HepG2 (cell line): ENCODE results near the gene FSIP1. TPM values are rescaled to one million over a fixed set of nuclear protein-coding genes. Genes with fewer than 3 reads are reported as not detected.

Experiments
- AFF4 ChIP-seq: sonication (generic); formaldehyde crosslinking; IDR thresholded peaks from 2 replicates; pipeline ENCODE4 v1.4.0; 2020; ENCODE audit warnings: missing genetic modification reagents
- FOXP1 ChIP-seq, 2 experiments: fragments of 450-650 bp in 1 of 2; IDR thresholded peaks; 2 replicates each; pipeline ENCODE4 v1.6.1; 2017 to 2018; ENCODE audit warnings: antibody characterized with exemption in 1 of 2
- KDM5A ChIP-seq: fragments of 200-600 bp; sonication (generic); IDR thresholded peaks from 2 replicates; pipeline ENCODE4 v1.7.0; 2018; ENCODE audit warnings: antibody characterized with exemption, mild to moderate bottlenecking, low read length, borderline replicate concordance
- MEF2D ChIP-seq: sonication (generic); formaldehyde crosslinking; IDR thresholded peaks from 2 replicates; pipeline ENCODE4 v1.5.1; 2020; ENCODE audit warnings: mild to moderate bottlenecking, missing genetic modification reagents
- REXO4 ChIP-seq: sonication (generic); formaldehyde crosslinking; IDR thresholded peaks from 2 replicates; pipeline ENCODE4 v1.8.0; 2022; ENCODE audit warnings: missing genetic modification reagents, mild to moderate bottlenecking, borderline replicate concordance
- SP1 ChIP-seq, 2 experiments: fragments of 450-650 bp in 1 of 2; sonication (generic) in 1 of 2; formaldehyde crosslinking in 1 of 2; IDR thresholded peaks; 2 replicates each; pipeline versions ENCODE4 v1.4.0 to v1.6.1; 2016 to 2020; ENCODE audit warnings: missing genetic modification reagents in 1 of 2
- TEAD2 ChIP-seq: sonication (generic); formaldehyde crosslinking; IDR thresholded peaks from 2 replicates; pipeline ENCODE4 v1.9.0; 2021; ENCODE audit warnings: missing genetic modification reagents
- ZFP62 ChIP-seq: sonication (generic); formaldehyde crosslinking; IDR thresholded peaks from 2 replicates; pipeline ENCODE4 v1.4.0; 2020; ENCODE audit warnings: missing genetic modification reagents
- ZZZ3 ChIP-seq: sonication (generic); formaldehyde crosslinking; IDR thresholded peaks from 2 replicates; pipeline ENCODE4 v1.4.0; 2020; ENCODE audit warnings: missing genetic modification reagents, mild to moderate bottlenecking, borderline replicate concordance
- polyA plus RNA-seq, 8 experiments: library from polyadenylated mRNA; depleted of rRNA in 3 of 8; stranded (reverse) in 7 of 8; unstranded in 1 of 8; fragments of >200 nt; fragmentation: Illumina TruSeq in 4 of 8; extraction: Trizol in 4 of 8; gene quantifications; 2 replicates each; pipeline versions ENCODE4 v1.2.1 to v1.2.3, GENCODE V29; 2011 to 2016; ENCODE audit warnings: low read depth in 4 of 8, missing spikeins in 1 of 8, mixed read lengths in 1 of 8; ENCODE audit not compliant: insufficient read depth in 1 of 8
- total RNA-seq, 5 experiments: library from RNA; depleted of rRNA; stranded (reverse); fragments of >200 nt; fragmentation: Illumina TruSeq; extraction: Trizol; gene quantifications; 2 replicates each; pipeline ENCODE4 v1.2.3, GENCODE V29; 2016; ENCODE audit warnings: low read depth in 1 of 5
- TF ChIP-seq, protein P1 (sequence below): sonication (generic); formaldehyde crosslinking; conservative IDR thresholded peaks from 2 replicates; pipeline ENCODE4 v1.8.0; 2022; ENCODE audit warnings: mild to moderate bottlenecking, moderate library complexity, missing genetic modification reagents
- TF ChIP-seq, protein P2 (sequence below), 2 experiments: IDR thresholded peaks; 2 replicates each; pipeline ENCODE4 v1.6.1; 2011 to 2012; ENCODE audit warnings: low read length in 2 of 2, borderline replicate concordance in 1 of 2, low read depth in 1 of 2, mild to moderate bottlenecking in 1 of 2, moderate library complexity in 1 of 2
- TF ChIP-seq, protein P3 (sequence below): IDR thresholded peaks from 2 replicates; pipeline ENCODE4 v1.6.1; 2016; ENCODE audit warnings: low read depth, missing genetic modification reagents, missing compliant biosample characterization

FSIP1 gene
- total and polyA plus RNA-seq, 2 of the 13 experiments (the other 11 are each of a cell fraction or from before 2014, with no cell fraction given), result 0.18 TPM; not detected in 1

- TF ChIP-seq, protein P1, sequence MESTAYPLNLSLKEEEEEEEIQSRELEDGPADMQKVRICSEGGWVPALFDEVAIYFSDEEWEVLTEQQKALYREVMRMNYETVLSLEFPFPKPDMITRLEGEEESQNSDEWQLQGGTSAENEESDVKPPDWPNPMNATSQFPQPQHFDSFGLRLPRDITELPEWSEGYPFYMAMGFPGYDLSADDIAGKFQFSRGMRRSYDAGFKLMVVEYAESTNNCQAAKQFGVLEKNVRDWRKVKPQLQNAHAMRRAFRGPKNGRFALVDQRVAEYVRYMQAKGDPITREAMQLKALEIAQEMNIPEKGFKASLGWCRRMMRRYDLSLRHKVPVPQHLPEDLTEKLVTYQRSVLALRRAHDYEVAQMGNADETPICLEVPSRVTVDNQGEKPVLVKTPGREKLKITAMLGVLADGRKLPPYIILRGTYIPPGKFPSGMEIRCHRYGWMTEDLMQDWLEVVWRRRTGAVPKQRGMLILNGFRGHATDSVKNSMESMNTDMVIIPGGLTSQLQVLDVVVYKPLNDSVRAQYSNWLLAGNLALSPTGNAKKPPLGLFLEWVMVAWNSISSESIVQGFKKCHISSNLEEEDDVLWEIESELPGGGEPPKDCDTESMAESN, result 0 out of 2 replicates have a peak, but pooled peaks have one; percentile 2
- no peak for TF ChIP-seq ZZZ3
- no peak for TF ChIP-seq FOXP1 (IDR thresholded peaks at IDR 0.05)
- TF ChIP-seq FOXP1 (CRISPR knock-in tag; IDR thresholded peaks at IDR 0.05), result no peak
- no peak for TF ChIP-seq TEAD2 (CRISPR knock-in tag)
- no peak for TF ChIP-seq KDM5A
- TF ChIP-seq, protein P2, sequence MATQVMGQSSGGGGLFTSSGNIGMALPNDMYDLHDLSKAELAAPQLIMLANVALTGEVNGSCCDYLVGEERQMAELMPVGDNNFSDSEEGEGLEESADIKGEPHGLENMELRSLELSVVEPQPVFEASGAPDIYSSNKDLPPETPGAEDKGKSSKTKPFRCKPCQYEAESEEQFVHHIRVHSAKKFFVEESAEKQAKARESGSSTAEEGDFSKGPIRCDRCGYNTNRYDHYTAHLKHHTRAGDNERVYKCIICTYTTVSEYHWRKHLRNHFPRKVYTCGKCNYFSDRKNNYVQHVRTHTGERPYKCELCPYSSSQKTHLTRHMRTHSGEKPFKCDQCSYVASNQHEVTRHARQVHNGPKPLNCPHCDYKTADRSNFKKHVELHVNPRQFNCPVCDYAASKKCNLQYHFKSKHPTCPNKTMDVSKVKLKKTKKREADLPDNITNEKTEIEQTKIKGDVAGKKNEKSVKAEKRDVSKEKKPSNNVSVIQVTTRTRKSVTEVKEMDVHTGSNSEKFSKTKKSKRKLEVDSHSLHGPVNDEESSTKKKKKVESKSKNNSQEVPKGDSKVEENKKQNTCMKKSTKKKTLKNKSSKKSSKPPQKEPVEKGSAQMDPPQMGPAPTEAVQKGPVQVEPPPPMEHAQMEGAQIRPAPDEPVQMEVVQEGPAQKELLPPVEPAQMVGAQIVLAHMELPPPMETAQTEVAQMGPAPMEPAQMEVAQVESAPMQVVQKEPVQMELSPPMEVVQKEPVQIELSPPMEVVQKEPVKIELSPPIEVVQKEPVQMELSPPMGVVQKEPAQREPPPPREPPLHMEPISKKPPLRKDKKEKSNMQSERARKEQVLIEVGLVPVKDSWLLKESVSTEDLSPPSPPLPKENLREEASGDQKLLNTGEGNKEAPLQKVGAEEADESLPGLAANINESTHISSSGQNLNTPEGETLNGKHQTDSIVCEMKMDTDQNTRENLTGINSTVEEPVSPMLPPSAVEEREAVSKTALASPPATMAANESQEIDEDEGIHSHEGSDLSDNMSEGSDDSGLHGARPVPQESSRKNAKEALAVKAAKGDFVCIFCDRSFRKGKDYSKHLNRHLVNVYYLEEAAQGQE (IDR thresholded peaks at IDR 0.05; ENCODE audit: borderline replicate concordance in 1 of 2, low read depth in 1 of 2, low read length in 2 of 2), result no peak
- TF ChIP-seq SP1 (IDR thresholded peaks at IDR 0.05), result no peak
- TF ChIP-seq SP1 (CRISPR knock-in tag; IDR thresholded peaks at IDR 0.05), result no peak
- no peak for TF ChIP-seq REXO4 (CRISPR knock-in tag)
- TF ChIP-seq ZFP62 (CRISPR knock-in tag), result no peak
- TF ChIP-seq MEF2D, result no peak
- TF ChIP-seq AFF4 (CRISPR knock-in tag), result no peak
- TF ChIP-seq, protein P3, sequence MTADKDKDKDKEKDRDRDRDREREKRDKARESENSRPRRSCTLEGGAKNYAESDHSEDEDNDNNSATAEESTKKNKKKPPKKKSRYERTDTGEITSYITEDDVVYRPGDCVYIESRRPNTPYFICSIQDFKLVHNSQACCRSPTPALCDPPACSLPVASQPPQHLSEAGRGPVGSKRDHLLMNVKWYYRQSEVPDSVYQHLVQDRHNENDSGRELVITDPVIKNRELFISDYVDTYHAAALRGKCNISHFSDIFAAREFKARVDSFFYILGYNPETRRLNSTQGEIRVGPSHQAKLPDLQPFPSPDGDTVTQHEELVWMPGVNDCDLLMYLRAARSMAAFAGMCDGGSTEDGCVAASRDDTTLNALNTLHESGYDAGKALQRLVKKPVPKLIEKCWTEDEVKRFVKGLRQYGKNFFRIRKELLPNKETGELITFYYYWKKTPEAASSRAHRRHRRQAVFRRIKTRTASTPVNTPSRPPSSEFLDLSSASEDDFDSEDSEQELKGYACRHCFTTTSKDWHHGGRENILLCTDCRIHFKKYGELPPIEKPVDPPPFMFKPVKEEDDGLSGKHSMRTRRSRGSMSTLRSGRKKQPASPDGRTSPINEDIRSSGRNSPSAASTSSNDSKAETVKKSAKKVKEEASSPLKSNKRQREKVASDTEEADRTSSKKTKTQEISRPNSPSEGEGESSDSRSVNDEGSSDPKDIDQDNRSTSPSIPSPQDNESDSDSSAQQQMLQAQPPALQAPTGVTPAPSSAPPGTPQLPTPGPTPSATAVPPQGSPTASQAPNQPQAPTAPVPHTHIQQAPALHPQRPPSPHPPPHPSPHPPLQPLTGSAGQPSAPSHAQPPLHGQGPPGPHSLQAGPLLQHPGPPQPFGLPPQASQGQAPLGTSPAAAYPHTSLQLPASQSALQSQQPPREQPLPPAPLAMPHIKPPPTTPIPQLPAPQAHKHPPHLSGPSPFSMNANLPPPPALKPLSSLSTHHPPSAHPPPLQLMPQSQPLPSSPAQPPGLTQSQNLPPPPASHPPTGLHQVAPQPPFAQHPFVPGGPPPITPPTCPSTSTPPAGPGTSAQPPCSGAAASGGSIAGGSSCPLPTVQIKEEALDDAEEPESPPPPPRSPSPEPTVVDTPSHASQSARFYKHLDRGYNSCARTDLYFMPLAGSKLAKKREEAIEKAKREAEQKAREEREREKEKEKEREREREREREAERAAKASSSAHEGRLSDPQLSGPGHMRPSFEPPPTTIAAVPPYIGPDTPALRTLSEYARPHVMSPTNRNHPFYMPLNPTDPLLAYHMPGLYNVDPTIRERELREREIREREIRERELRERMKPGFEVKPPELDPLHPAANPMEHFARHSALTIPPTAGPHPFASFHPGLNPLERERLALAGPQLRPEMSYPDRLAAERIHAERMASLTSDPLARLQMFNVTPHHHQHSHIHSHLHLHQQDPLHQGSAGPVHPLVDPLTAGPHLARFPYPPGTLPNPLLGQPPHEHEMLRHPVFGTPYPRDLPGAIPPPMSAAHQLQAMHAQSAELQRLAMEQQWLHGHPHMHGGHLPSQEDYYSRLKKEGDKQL, result no peak
These were observed 203.0 kb downstream of the FSIP1 start (continued) for GRCh38 chr15:39579487-39580116.
